Uterus (tissue), 4 donors: ENCODE data around the gene BRK1. TPM values are rescaled to one million over a fixed set of nuclear protein-coding genes. Genes with fewer than 3 reads are reported as not detected.
"Not testable (repeated sequence)": the region's sequence is repeated elsewhere in the genome, so short reads cannot be mapped to it uniquely, and the experiment has no call there.

Experiments
- DNase-seq, 2 donors: peaks; one replicate each; pipeline ENCODE4 v3.0.0-alpha.2; 2019 to 2020
- H3K27ac ChIP-seq, 2 donors: fragments of 200-600 bp; sonication (generic); 1 replicate in 1 of 2; 2 replicates in 1 of 2; pipeline ENCODE4 v1.5.1; 2016 to 2018
- H3K27me3 ChIP-seq, 2 donors: fragments of 200-600 bp; sonication (generic); one replicate each; pipeline ENCODE4 v1.5.1; 2018 to 2019; ENCODE audit warnings: control low read depth in 1 of 2
- H3K36me3 ChIP-seq, 2 donors: fragments of 200-600 bp; sonication (generic); one replicate each; pipeline ENCODE4 v1.5.1; 2019; ENCODE audit warnings: control low read depth in 1 of 2
- H3K4me1 ChIP-seq, 2 donors: fragments of 200-600 bp; sonication (generic); one replicate each; pipeline ENCODE4 v1.5.1; 2018 to 2019; ENCODE audit warnings: control low read depth in 1 of 2
- H3K4me3 ChIP-seq, 2 donors: fragments of 200-600 bp; sonication (generic); 1 replicate in 1 of 2; 2 replicates in 1 of 2; pipeline ENCODE4 v1.5.1; 2018 to 2019; ENCODE audit warnings: mild to moderate bottlenecking in 1 of 2
- H3K9me3 ChIP-seq, 2 donors: fragments of 200-600 bp; sonication (generic); one replicate each; pipeline ENCODE4 v1.5.1; 2019; ENCODE audit warnings: control low read depth in 1 of 2
- POLR2A ChIP-seq, 2 donors: fragments of 450-650 bp; IDR thresholded peaks; one replicate each; pipeline ENCODE4 v1.6.1; 2016; ENCODE audit warnings: antibody characterized with exemption in 2 of 2, mild to moderate bottlenecking in 1 of 2, moderate library complexity in 1 of 2
- intact Hi-C: fragments of 100-400 bp; cut with DNase I; formaldehyde crosslinking; loops from one replicate; pipeline ENCODE4 v1.15.1; 2023; ENCODE audit warnings: low total_unique reads
- total RNA-seq, 4 donors: library from RNA; depleted of rRNA in 3 of 4; stranded (reverse); fragments of >200 nt in 3 of 4; gene quantifications; one replicate each; pipeline versions ENCODE4 v1.1.0 to v1.2.4, GENCODE V29; 2014 to 2023
- TF ChIP-seq, protein P1 (sequence below), 4 experiments: fragments of 200-600 bp in 2 of 4; fragments of 450-650 bp in 2 of 4; sonication (generic) in 2 of 4; IDR thresholded peaks; one replicate each; pipeline ENCODE4 v1.5.1; 2016 to 2019; ENCODE audit warnings: antibody characterized with exemption in 4 of 4, mild to moderate bottlenecking in 2 of 4, moderate library complexity in 1 of 4
- donor health status: DM: yes; HTN: yes; CAD: no.

BRK1 gene
- total RNA-seq, 4 donors from 2014 or later, result 89.1 to 145 (median 117) TPM

DNA sequence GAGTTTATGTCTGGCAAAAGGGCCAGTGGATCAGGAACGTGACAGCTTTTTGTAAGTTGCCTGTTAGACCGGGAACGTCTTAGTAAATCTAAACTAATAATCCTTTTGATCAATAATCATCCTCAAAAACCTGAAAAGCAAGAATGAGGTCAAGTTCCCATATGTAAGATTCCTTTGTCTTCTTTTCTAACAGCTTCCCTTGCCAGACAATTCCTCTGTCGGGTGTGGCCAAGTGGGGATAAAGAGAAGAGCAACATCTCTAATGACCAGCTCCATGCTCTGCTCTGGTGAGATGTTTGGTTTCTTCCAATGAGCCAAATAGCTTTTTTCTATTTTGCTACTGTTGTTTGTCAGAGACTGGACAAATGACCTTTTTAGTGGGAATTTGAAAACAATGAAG lies 27.2 kb upstream of the BRK1 start:
- no peak for DNase-seq
- H3K36me3 ChIP-seq, result no peaks in the 10 kb centered on the region
- no peaks in the 10 kb centered on the region for H3K27me3 ChIP-seq
- H3K4me1 ChIP-seq, result no peaks in the 10 kb centered on the region
- no peak for TF ChIP-seq POLR2A (IDR thresholded peaks at IDR 0.05)
- TF ChIP-seq, protein P1, sequence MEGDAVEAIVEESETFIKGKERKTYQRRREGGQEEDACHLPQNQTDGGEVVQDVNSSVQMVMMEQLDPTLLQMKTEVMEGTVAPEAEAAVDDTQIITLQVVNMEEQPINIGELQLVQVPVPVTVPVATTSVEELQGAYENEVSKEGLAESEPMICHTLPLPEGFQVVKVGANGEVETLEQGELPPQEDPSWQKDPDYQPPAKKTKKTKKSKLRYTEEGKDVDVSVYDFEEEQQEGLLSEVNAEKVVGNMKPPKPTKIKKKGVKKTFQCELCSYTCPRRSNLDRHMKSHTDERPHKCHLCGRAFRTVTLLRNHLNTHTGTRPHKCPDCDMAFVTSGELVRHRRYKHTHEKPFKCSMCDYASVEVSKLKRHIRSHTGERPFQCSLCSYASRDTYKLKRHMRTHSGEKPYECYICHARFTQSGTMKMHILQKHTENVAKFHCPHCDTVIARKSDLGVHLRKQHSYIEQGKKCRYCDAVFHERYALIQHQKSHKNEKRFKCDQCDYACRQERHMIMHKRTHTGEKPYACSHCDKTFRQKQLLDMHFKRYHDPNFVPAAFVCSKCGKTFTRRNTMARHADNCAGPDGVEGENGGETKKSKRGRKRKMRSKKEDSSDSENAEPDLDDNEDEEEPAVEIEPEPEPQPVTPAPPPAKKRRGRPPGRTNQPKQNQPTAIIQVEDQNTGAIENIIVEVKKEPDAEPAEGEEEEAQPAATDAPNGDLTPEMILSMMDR (IDR thresholded peaks at IDR 0.05), result no peak
- H3K4me3 ChIP-seq, result no peak overlapping the region
- H3K27ac ChIP-seq, result no peak overlapping the region
- H3K9me3 ChIP-seq, result no peaks in the 10 kb centered on the region
- intact Hi-C loops, result no loop called here

DNA sequence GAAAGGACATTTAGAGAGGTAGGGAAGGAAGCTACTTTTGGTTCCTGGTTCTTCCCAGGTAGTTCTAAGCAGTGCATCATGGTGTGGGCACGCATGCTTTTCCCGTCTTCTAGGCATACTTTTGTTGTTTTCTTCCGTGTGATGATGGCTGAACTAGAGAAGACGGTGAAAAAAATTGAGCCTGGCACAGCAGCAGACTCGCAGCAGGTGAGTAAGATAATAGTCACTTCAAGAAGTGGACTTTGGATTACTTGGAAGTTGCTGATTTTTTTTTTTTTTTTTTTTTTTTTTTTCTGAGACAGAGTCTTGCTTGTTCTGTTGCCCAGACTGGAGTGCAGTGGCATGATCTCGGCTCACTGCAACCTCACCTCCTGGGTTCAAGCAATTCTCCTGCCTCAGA lies 25.3 kb upstream of the BRK1 start:
- H3K27ac ChIP-seq, result no peak overlapping the region
- DNase-seq, result no peak
- no peak for TF ChIP-seq POLR2A (IDR thresholded peaks at IDR 0.05)
- TF ChIP-seq, protein P1 (IDR thresholded peaks at IDR 0.05), result no peak
- H3K4me3 ChIP-seq, result no peak overlapping the region
- H3K27me3 ChIP-seq, result no peaks in the 10 kb centered on the region
- no peaks in the 10 kb centered on the region for H3K9me3 ChIP-seq
- H3K36me3 ChIP-seq, result no peaks in the 10 kb centered on the region
- H3K4me1 ChIP-seq, result no peaks in the 10 kb centered on the region
- intact Hi-C loops, result no loop called here

DNA sequence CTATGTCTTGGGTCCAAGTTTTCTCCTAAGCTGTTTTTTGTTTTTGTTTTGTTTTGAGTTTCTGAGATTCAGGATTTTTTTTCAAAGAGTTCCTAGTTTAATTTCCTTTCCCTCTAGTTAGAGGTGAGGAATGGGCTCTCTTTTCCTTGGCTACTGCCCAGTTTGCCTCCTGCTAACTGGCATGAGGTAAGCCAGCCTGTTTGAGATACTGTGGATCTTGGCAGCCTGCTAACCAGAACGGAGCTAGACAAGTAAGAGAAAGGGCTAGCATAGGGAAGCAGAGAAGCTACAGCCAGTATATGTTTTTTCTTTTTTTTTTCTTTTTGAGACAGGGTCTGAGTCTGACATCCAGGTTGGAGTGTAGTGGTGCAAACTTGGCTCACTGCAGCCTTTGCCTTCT lies 24.7 kb upstream of the BRK1 start:
- H3K4me1 ChIP-seq, H3K27me3 ChIP-seq, DNase-seq, H3K36me3 ChIP-seq, intact Hi-C loops, H3K27ac ChIP-seq, H3K9me3 ChIP-seq, H3K4me3 ChIP-seq: not testable (repeated sequence)

DNA sequence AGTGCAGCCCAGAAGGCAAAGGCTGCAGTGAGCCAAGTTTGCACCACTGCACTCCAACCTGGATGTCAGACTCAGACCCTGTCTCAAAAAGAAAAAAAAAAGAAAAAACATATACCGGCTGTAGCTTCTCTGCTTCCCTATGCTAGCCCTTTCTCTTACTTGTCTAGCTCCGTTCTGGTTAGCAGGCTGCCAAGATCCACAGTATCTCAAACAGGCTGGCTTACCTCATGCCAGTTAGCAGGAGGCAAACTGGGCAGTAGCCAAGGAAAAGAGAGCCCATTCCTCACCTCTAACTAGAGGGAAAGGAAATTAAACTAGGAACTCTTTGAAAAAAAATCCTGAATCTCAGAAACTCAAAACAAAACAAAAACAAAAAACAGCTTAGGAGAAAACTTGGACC lies 24.1 kb upstream of the BRK1 start:
- H3K27ac ChIP-seq, intact Hi-C loops, H3K27me3 ChIP-seq, H3K4me3 ChIP-seq, H3K4me1 ChIP-seq, H3K36me3 ChIP-seq, DNase-seq, H3K9me3 ChIP-seq: not testable (repeated sequence)

DNA sequence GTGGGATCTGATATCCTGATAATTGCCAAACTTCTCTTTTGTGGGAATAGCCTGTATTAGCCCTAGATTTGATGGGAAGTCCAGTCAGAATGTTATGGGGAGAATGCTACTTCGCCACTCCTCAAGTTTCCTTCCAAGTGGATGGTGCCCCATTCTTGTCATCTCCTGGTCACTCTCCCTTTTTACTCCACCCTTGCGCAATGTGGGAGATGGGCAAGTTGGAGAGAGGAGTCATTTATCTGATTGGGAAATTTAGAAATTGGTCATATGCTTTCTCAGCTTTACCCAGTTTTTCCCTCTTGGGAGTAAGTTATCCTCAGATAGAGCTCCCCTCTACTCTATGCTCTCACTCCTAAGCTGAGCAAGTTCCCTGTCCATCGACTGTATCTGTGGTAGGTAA lies 21.8 kb upstream of the BRK1 start:
- H3K27ac ChIP-seq, result no peak overlapping the region
- no peaks in the 10 kb centered on the region for H3K36me3 ChIP-seq
- H3K27me3 ChIP-seq, result no peaks in the 10 kb centered on the region
- no peaks in the 10 kb centered on the region for H3K9me3 ChIP-seq
- no peak overlapping the region for H3K4me3 ChIP-seq
- TF ChIP-seq, protein P1 (IDR thresholded peaks at IDR 0.05), result no peak
- TF ChIP-seq POLR2A (IDR thresholded peaks at IDR 0.05), result no peak
- no peaks in the 10 kb centered on the region for H3K4me1 ChIP-seq
- intact Hi-C loops, result no loop called here
- DNase-seq, result no peak

DNA sequence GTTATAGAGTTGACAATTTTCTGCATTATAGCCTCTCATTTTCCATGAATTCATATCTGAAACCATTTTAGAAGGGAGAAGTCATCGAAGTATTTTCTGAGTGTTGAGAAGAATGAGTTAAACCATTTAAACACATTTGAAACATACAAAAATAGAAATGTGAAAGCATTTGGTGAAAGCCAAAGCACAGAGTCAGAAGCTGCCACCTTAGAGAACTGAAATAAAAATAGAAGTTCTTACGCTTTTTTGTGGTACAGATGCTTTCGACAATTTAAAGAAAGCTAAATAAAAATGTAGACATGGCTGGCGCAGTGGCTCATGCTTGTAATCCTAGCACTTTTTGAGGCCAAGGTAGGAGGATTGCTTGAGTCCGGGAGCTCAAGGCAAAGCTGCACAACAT lies 16.4 kb upstream of the BRK1 start:
- H3K4me3 ChIP-seq, result no peak overlapping the region
- H3K27ac ChIP-seq, result no peak overlapping the region
- H3K9me3 ChIP-seq, result no peaks in the 10 kb centered on the region
- H3K27me3 ChIP-seq, result no peaks in the 10 kb centered on the region
- no peak for DNase-seq
- no peak for TF ChIP-seq POLR2A (IDR thresholded peaks at IDR 0.05)
- TF ChIP-seq, protein P1 (IDR thresholded peaks at IDR 0.05), result no peak
- H3K36me3 ChIP-seq, result no peaks in the 10 kb centered on the region
- no peaks in the 10 kb centered on the region for H3K4me1 ChIP-seq
- intact Hi-C loops, result no loop called here
